ENCODE data around the gene EDN3.

The EDN3 gene

GRCh38 chr20:59316911-59317731, 16.7 kb downstream of the EDN3 start:
- Histone ChIP-seq H3K4me2 (ENCODE audit: low read length) (no peak overlapping the region), H2AFZ (ENCODE audit: low read depth, low read length) (no peak overlapping the region), H3K4me3 (ENCODE audit: low read length) (no peak overlapping the region), H3K36me3 (replicated peaks; ENCODE audit: low read depth, low read length) (no peaks in the 10 kb centered on the region), H3K4me1 (ENCODE audit: low read length) (no peaks in the 10 kb centered on the region), H3K9me3 (ENCODE audit: insufficient read depth, low read length) (no peaks in the 10 kb centered on the region), H3K9ac (ENCODE audit: low read length) (no peak overlapping the region), H4K20me1 (ENCODE audit: insufficient read depth, low read length) (no peaks in the 10 kb centered on the region), H3K27me3 (ENCODE audit: low read depth, low read length) (peaks cover 80% of the 10 kb centered on the region), H3K79me2 (ENCODE audit: low read length) (no peaks in the 10 kb centered on the region), H3K27ac (ENCODE audit: low read length) (no peak overlapping the region)
- TF ChIP-seq CTCF (IDR thresholded peaks at IDR 0.05; ENCODE audit: low read depth, low read length) (no peak), EZH2phosphoT487 (IDR thresholded peaks at IDR 0.05; ENCODE audit: low read depth) (no peak)

GRCh38 chr20:59318201-59318790, 17.9 kb downstream of the EDN3 start:
- Histone ChIP-seq H3K79me2 (ENCODE audit: low read length) (no peaks in the 10 kb centered on the region), H3K36me3 (replicated peaks; ENCODE audit: low read depth, low read length) (no peaks in the 10 kb centered on the region), H4K20me1 (ENCODE audit: insufficient read depth, low read length) (no peaks in the 10 kb centered on the region), H3K9me3 (ENCODE audit: insufficient read depth, low read length) (no peaks in the 10 kb centered on the region), H3K27ac (ENCODE audit: low read length) (no peak overlapping the region), H3K4me2 (ENCODE audit: low read length) (no peak overlapping the region), H2AFZ (ENCODE audit: low read depth, low read length) (no peak overlapping the region), H3K27me3 (ENCODE audit: low read depth, low read length) (peaks cover 77% of the 10 kb centered on the region), H3K4me3 (ENCODE audit: low read length) (no peak overlapping the region), H3K9ac (ENCODE audit: low read length) (no peak overlapping the region), H3K4me1 (ENCODE audit: low read length) (no peaks in the 10 kb centered on the region)
- TF ChIP-seq CTCF (IDR thresholded peaks at IDR 0.05; ENCODE audit: low read depth, low read length) (no peak), EZH2phosphoT487 (IDR thresholded peaks at IDR 0.05; ENCODE audit: low read depth) (no peak)

- H4K20me1 ChIP-seq (ENCODE audit: insufficient read depth, low read length), result no peaks in the 10 kb centered on the region
- no peak overlapping the region for H2AFZ ChIP-seq (ENCODE audit: low read depth, low read length)
- no peak overlapping the region for H3K9ac ChIP-seq (ENCODE audit: low read length)
- H3K36me3 ChIP-seq (replicated peaks; ENCODE audit: low read depth, low read length), result no peaks in the 10 kb centered on the region
- H3K27ac ChIP-seq (ENCODE audit: low read length), result no peak overlapping the region
- TF ChIP-seq CTCF (IDR thresholded peaks at IDR 0.05; ENCODE audit: low read depth, low read length), result no peak
- no peak for TF ChIP-seq EZH2phosphoT487 (IDR thresholded peaks at IDR 0.05; ENCODE audit: low read depth)
- no peak overlapping the region for H3K4me2 ChIP-seq (ENCODE audit: low read length)
- no peak overlapping the region for H3K4me3 ChIP-seq (ENCODE audit: low read length)
- H3K9me3 ChIP-seq (ENCODE audit: insufficient read depth, low read length), result no peaks in the 10 kb centered on the region
- peaks cover 79% of the 10 kb centered on the region for H3K27me3 ChIP-seq (ENCODE audit: low read depth, low read length)
- no peaks in the 10 kb centered on the region for H3K4me1 ChIP-seq (ENCODE audit: low read length)
- no peaks in the 10 kb centered on the region for H3K79me2 ChIP-seq (ENCODE audit: low read length)
These were observed 18.4 kb downstream of the EDN3 start for GRCh38 chr20:59318803-59319202.

- no peak overlapping the region for H2AFZ ChIP-seq (ENCODE audit: low read depth, low read length)
- no peaks in the 10 kb centered on the region for H3K9me3 ChIP-seq (ENCODE audit: insufficient read depth, low read length)
- no peak overlapping the region for H3K4me3 ChIP-seq (ENCODE audit: low read length)
- H3K9ac ChIP-seq (ENCODE audit: low read length), result no peak overlapping the region
- H3K36me3 ChIP-seq (replicated peaks; ENCODE audit: low read depth, low read length), result no peaks in the 10 kb centered on the region
- no peaks in the 10 kb centered on the region for H4K20me1 ChIP-seq (ENCODE audit: insufficient read depth, low read length)
- H3K79me2 ChIP-seq (ENCODE audit: low read length), result no peaks in the 10 kb centered on the region
- H3K4me1 ChIP-seq (ENCODE audit: low read length), result no peaks in the 10 kb centered on the region
- no peak overlapping the region for H3K27ac ChIP-seq (ENCODE audit: low read length)
- no peak overlapping the region for H3K4me2 ChIP-seq (ENCODE audit: low read length)
- TF ChIP-seq CTCF (IDR thresholded peaks at IDR 0.05; ENCODE audit: low read depth, low read length) (no peak), EZH2phosphoT487 (IDR thresholded peaks at IDR 0.05; ENCODE audit: low read depth) (no peak)
- peaks cover 72% of the 10 kb centered on the region for H3K27me3 ChIP-seq (ENCODE audit: low read depth, low read length)
These were observed 20.0 kb downstream of the EDN3 start for GRCh38 chr20:59320426-59320825.

Data from OCI-LY3 (cell line).